Stomach (tissue), 9 donors: Measurements from ENCODE around the gene STAB1. TPM values are rescaled to one million over a fixed set of nuclear protein-coding genes. Genes with fewer than 3 reads are reported as not detected.

Experiments used
- DNase-seq, 2 donors: peaks; one replicate each; pipeline versions ENCODE4 v3.0.0 to v3.0.0-alpha.2; 2013 to 2019
- H3K27ac ChIP-seq, 5 donors: fragments of 200-600 bp in 4 of 5; sonication (generic) in 4 of 5; one replicate each; pipeline ENCODE4 v1.5.1; 2013 to 2019; ENCODE audit warnings: mild to moderate bottlenecking in 1 of 5, moderate library complexity in 1 of 5
- H3K27me3 ChIP-seq, 3 donors: fragments of 200-600 bp; sonication (generic); one replicate each; pipeline ENCODE4 v1.5.1; 2017 to 2019; ENCODE audit warnings: mixed run types in 1 of 3
- H3K36me3 ChIP-seq, 4 donors: fragments of 200-600 bp; sonication (generic); 1 replicate in 3 of 4; 2 replicates in 1 of 4; pipeline ENCODE4 v1.5.1; 2016 to 2019
- H3K4me1 ChIP-seq, 4 donors: fragments of 200-600 bp; sonication (generic); one replicate each; pipeline ENCODE4 v1.5.1; 2016 to 2019
- H3K4me3 ChIP-seq, 4 donors: fragments of 200-600 bp; sonication (generic) in 3 of 4; one replicate each; pipeline ENCODE4 v1.5.1; 2016 to 2019; ENCODE audit warnings: mild to moderate bottlenecking in 1 of 4
- H3K9me3 ChIP-seq, 4 donors: fragments of 200-600 bp; sonication (generic); one replicate each; pipeline ENCODE4 v1.5.1; 2016 to 2019
- EP300 ChIP-seq: sonication (generic); formaldehyde crosslinking; IDR thresholded peaks from one replicate; pipeline ENCODE4 v1.6.1; 2017; ENCODE audit warnings: antibody characterized with exemption
- POLR2A ChIP-seq, 4 donors: fragments of 450-650 bp; IDR thresholded peaks; one replicate each; pipeline ENCODE4 v1.6.1; 2016; ENCODE audit warnings: antibody characterized with exemption in 4 of 4, control low read depth in 2 of 4, mild to moderate bottlenecking in 1 of 4, moderate library complexity in 1 of 4
- POLR2AphosphoS5 ChIP-seq, 3 donors: sonication (generic); formaldehyde crosslinking; IDR thresholded peaks; one replicate each; pipeline ENCODE4 v1.6.1; 2016; ENCODE audit warnings: antibody characterized with exemption in 3 of 3
- WGBS, 5 donors: extraction: QIAGEN DNeasy Blood & Tissue Kit in 3 of 5; methylation state at CpG; one replicate each; pipeline versions ENCODE4 v1.1.5 to v1.1.7; 2013 to 2018; 5-methylcytosine and 5-hydroxymethylcytosine counted together
- intact Hi-C: fragments of 100-400 bp; cut with DNase I; formaldehyde crosslinking; loops from one replicate; pipeline ENCODE4 v1.15.1; 2023; ENCODE audit warnings: low total_unique reads
- polyA plus RNA-seq, 3 donors: library from polyadenylated mRNA; stranded (reverse); fragments of 200-250 nt; gene quantifications; one replicate each; pipeline ENCODE4 v1.2.3, GENCODE V29; 2013
- total RNA-seq, 5 donors: library from RNA; depleted of rRNA; stranded (reverse); fragments of >200 nt; gene quantifications; one replicate each; pipeline versions ENCODE4 v1.1.0 to v1.2.3, GENCODE V29; 2014 to 2016
- TF ChIP-seq, protein P1 (sequence below), 7 experiments: fragments of 450-650 bp in 4 of 7; fragments of 200-600 bp in 3 of 7; sonication (generic) in 3 of 7; IDR thresholded peaks; one replicate each; pipeline ENCODE4 v1.5.1; 2016 to 2019; ENCODE audit warnings: antibody characterized with exemption in 7 of 7, control low read depth in 2 of 7, mild to moderate bottlenecking in 1 of 7
- donor health status: healthy with polysubstance abuse.
- donor health status: Bipolar disorder and iron deficiency.
- donor health status: healthy.

Gene STAB1
- total and polyA plus RNA-seq, 8 donors, result 33.7 to 295 (median 62.8) TPM

DNA sequence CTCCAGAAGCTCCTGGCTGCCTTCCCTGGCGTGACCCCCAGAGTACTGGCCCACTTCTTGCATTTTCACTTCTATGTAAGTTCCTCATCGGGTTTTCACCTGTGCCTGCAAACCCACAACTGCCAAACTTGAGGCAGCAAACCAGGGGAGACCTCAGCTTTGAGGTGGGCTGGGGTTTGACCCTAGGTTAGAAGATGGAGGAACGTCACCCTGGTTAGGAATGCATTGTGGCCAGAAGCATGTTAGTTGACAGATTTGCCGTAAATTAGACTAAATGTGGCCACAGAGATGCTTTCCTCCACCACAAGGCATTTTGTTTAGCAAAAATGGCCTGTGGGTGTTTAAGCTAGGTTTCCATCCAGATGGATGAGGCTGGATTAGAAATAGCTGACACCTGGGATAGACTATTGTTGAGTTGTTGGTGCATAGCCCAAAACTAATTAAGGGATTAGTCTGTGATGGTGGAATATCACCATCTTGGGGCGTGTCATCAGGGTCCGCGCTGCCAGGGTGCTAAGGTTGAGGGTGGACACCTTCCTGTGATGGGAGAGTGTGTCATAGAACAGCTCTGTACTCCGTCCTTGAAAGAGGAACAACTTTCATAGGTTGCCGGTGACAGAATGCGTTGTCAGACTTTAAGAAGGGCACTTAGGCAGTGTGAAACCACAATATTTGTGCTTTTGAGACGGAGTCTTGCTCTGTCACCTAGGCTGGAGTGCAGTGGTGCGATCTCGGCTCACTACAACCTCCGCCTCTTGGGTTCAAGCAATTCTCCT lies 36.2 kb upstream of the STAB1 start:
- TF ChIP-seq POLR2AphosphoS5 (IDR thresholded peaks at IDR 0.05) (no peak), EP300 (no peak), POLR2A (IDR thresholded peaks at IDR 0.05) (no peak)
- TF ChIP-seq, protein P1, sequence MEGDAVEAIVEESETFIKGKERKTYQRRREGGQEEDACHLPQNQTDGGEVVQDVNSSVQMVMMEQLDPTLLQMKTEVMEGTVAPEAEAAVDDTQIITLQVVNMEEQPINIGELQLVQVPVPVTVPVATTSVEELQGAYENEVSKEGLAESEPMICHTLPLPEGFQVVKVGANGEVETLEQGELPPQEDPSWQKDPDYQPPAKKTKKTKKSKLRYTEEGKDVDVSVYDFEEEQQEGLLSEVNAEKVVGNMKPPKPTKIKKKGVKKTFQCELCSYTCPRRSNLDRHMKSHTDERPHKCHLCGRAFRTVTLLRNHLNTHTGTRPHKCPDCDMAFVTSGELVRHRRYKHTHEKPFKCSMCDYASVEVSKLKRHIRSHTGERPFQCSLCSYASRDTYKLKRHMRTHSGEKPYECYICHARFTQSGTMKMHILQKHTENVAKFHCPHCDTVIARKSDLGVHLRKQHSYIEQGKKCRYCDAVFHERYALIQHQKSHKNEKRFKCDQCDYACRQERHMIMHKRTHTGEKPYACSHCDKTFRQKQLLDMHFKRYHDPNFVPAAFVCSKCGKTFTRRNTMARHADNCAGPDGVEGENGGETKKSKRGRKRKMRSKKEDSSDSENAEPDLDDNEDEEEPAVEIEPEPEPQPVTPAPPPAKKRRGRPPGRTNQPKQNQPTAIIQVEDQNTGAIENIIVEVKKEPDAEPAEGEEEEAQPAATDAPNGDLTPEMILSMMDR (IDR thresholded peaks at IDR 0.05), result no peak
- Histone ChIP-seq H3K9me3 (no peaks in the 10 kb centered on the region), H3K27me3 (no peaks in the 10 kb centered on the region), H3K4me1 (peaks cover 27 to 50% (median 41%) of the 10 kb centered on the region in 4 donors), H3K4me3 (no peak overlapping the region), H3K27ac (no peak overlapping the region), H3K36me3 (peaks cover 18 to 66% (median 61%) of the 10 kb centered on the region in 4 donors)
- DNase-seq, result peak in 1 of 2 donors; percentile 2
- intact Hi-C loops, result no loop called here
- whole genome bisulfite sequencing, 5 donors, result 89 to 96% (median 93%) methylated on average over 14 of the region's 14 CpGs

DNA sequence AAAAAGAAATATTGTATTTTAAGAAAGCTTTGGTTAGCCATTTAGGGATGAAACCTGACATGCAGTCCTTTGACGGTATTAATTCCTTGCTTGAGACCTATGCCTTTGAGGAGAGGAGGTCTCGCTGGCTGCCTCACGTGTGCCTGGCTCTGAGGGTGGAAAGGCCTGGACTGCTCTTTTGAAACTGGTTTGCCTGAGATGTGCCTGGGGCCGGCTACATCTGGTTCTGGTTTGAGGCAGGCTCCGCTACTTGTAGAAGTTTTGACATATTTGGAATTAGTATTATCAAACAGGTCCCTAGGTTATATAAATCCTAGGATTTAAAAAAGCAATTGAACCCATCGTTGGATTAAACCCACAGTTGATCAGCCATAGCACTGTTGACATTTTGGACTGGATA lies 33.3 kb upstream of the STAB1 start:
- no peak for DNase-seq
- Histone ChIP-seq H3K27me3 (no peaks in the 10 kb centered on the region), H3K36me3 (peaks cover 23 to 91% (median 81%) of the 10 kb centered on the region in 4 donors), H3K4me3 (no peak overlapping the region), H3K9me3 (no peaks in the 10 kb centered on the region), H3K4me1 (peaks cover 5 to 43% (median 22%) of the 10 kb centered on the region in 4 donors), H3K27ac (peak overlapping the region in 1 of 5 donors; percentile 46)
- 68 to 91% (median 86%) methylated on average over 6 of the region's 6 CpGs for WGBS, 5 donors
- TF ChIP-seq EP300 (no peak), POLR2A (IDR thresholded peaks at IDR 0.05) (no peak), POLR2AphosphoS5 (IDR thresholded peaks at IDR 0.05) (no peak)
- TF ChIP-seq, protein P1 (IDR thresholded peaks at IDR 0.05), result no peak
- intact Hi-C loops, result no loop called here

DNA sequence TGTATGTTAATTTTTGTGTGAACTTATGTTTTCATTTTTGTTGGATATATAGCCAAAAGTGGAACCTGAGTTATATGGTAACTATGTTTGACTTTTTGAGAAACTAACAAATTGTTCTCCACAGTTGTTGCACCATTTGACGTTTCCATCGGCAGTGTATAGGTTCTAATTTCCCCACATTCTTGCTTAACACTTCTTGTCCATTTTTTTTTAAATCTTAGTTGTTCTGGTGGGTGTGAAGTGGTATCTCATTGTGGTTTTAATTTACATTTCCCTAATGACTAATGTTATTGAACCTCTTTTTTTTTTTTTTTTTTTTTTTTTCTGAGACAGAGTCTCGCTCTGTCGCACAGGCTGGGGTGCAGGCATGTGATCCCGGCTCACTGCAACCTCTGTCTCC lies 31.7 kb upstream of the STAB1 start:
- H3K27me3 ChIP-seq, result no peaks in the 10 kb centered on the region
- TF ChIP-seq, protein P1 (IDR thresholded peaks at IDR 0.05), result no peak
- TF ChIP-seq POLR2AphosphoS5 (IDR thresholded peaks at IDR 0.05), result no peak
- no peak for TF ChIP-seq EP300
- no peak for TF ChIP-seq POLR2A (IDR thresholded peaks at IDR 0.05)
- no peak overlapping the region for H3K27ac ChIP-seq
- H3K36me3 ChIP-seq, result peaks cover 23 to 89% (median 78%) of the 10 kb centered on the region in 4 donors
- intact Hi-C loops, result no loop called here
- 74 to 91% (median 85%) methylated on average over 5 of the region's 5 CpGs for WGBS, 5 donors
- H3K4me3 ChIP-seq, result no peak overlapping the region
- H3K4me1 ChIP-seq, result peaks cover 3 to 48% (median 20%) of the 10 kb centered on the region in 4 donors
- DNase-seq, result no peak
- no peaks in the 10 kb centered on the region for H3K9me3 ChIP-seq

DNA sequence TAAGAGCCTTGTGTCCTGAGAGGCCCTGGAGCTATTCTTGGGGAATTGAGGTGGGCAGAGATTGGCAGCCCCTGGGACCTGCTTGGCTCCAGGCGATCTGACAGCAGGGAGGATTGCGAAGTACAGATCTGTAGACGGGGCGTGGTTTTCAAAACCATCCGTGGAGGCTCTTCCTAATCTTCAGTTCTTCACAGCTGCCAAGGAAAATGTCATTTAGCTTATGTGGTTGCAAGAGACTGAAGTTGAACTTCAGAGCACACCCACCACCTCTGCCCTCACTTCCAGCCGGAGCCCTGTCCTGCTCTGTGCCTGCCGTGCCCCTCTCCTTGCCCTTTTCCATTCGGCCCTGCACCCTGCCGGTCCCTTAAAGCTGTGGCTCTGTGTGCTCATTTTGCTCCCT lies 26.8 kb upstream of the STAB1 start:
- Histone ChIP-seq H3K27ac (peak overlapping the region in 2 of 5 donors; percentile 14 to 26), H3K27me3 (no peaks in the 10 kb centered on the region), H3K4me1 (peaks cover 25 to 61% (median 40%) of the 10 kb centered on the region in 4 donors), H3K9me3 (no peaks in the 10 kb centered on the region), H3K36me3 (peaks cover 18 to 74% (median 62%) of the 10 kb centered on the region in 4 donors), H3K4me3 (no peak overlapping the region)
- intact Hi-C loops, result no loop called here
- peak in 1 of 2 donors; percentile 1 for DNase-seq
- TF ChIP-seq EP300 (no peak), POLR2AphosphoS5 (IDR thresholded peaks at IDR 0.05) (no peak), POLR2A (IDR thresholded peaks at IDR 0.05) (no peak)
- TF ChIP-seq, protein P1 (IDR thresholded peaks at IDR 0.05), result no peak
- WGBS, 5 donors, result 60 to 75% (median 65%) methylated on average over 9 of the region's 9 CpGs
